Heart left ventricle (tissue), 16 donors: ENCODE data around the gene EIF4G1. TPM values are rescaled to one million over a fixed set of nuclear protein-coding genes. Genes with fewer than 3 reads are reported as not detected.
A peak's percentile ranks its signal among the peaks of the same experiment; 100 is the strongest.

Source experiments
- ATAC-seq, 4 donors: fragments of 200-7000 bp; cut with Tn5 transposase; one replicate each; pipeline ENCODE4 v1.9.1; 2020 to 2022; ENCODE audit warnings: moderate library complexity in 4 of 4, mild to moderate bottlenecking in 3 of 4, moderate number of reproducible peaks in 1 of 4
- DNase-seq, 5 donors: peaks; one replicate each; pipeline ENCODE4 v3.0.0-alpha.2; 2020
- H3K27ac ChIP-seq, 12 donors: fragments of 200-600 bp; sonication (generic) in 4 of 12; one replicate each; pipeline versions ENCODE4 v1.5.0 to v1.8.0; 2016 to 2022; ENCODE audit warnings: mild to moderate bottlenecking in 2 of 12
- H3K27me3 ChIP-seq, 9 donors: fragments of 200-600 bp; sonication (generic) in 2 of 9; one replicate each; pipeline versions ENCODE4 v1.5.1 to v1.8.0; 2016 to 2022; ENCODE audit warnings: mild to moderate bottlenecking in 3 of 9
- H3K36me3 ChIP-seq, 9 donors: fragments of 200-600 bp; sonication (generic) in 2 of 9; one replicate each; pipeline versions ENCODE4 v1.5.0 to v1.8.0; 2018 to 2022; ENCODE audit warnings: mild to moderate bottlenecking in 2 of 9
- H3K4me1 ChIP-seq, 12 donors: fragments of 200-600 bp; sonication (generic) in 4 of 12; one replicate each; pipeline versions ENCODE4 v1.5.0 to v1.8.0; 2016 to 2022; ENCODE audit warnings: mild to moderate bottlenecking in 3 of 12
- H3K4me3 ChIP-seq, 12 donors: fragments of 200-600 bp; sonication (generic) in 4 of 12; one replicate each; pipeline versions ENCODE4 v1.5.0 to v1.8.0; 2017 to 2022; ENCODE audit warnings: mild to moderate bottlenecking in 9 of 12, moderate library complexity in 4 of 12
- H3K9me3 ChIP-seq, 12 donors: fragments of 200-600 bp; sonication (generic) in 4 of 12; one replicate each; pipeline versions ENCODE4 v1.5.0 to v1.8.0; 2016 to 2022; ENCODE audit warnings: mild to moderate bottlenecking in 1 of 12
- POLR2A ChIP-seq, 2 donors: fragments of 450-650 bp; IDR thresholded peaks; one replicate each; pipeline ENCODE4 v1.6.1; 2017; ENCODE audit warnings: antibody characterized with exemption in 2 of 2, mild to moderate bottlenecking in 2 of 2, moderate library complexity in 2 of 2
- WGBS, 4 donors: extraction: QIAGEN DNeasy Blood & Tissue Kit in 2 of 4; methylation state at CpG; one replicate each; pipeline versions ENCODE4 v1.1.5 to v1.1.7; 2013 to 2018; 5-methylcytosine and 5-hydroxymethylcytosine counted together
- intact Hi-C, 10 donors: fragments of 100-400 bp; cut with DNase I; formaldehyde crosslinking; loops; one replicate each; pipeline versions ENCODE4 v1.11.1 to v1.14.2; 2022
- polyA plus RNA-seq, 2 donors: library from polyadenylated mRNA; stranded (reverse); fragments of 200-250 nt; gene quantifications; one replicate each; pipeline ENCODE4 v1.2.3, GENCODE V29; 2013
- total RNA-seq, 9 donors: library from RNA; depleted of rRNA in 2 of 9; stranded (reverse); fragments of >200 nt in 2 of 9; fragmentation: NEBNext Ultra II Directional in 3 of 9; extraction: Animal tissue kit (Norgen Biotek cat#: 25700) in 3 of 9; gene quantifications; one replicate each; pipeline versions ENCODE4 v1.1.0 to v1.2.4, GENCODE V29; 2016 to 2023
- TF ChIP-seq, protein P1 (sequence below), 12 donors: fragments of 200-600 bp; sonication (generic) in 4 of 12; IDR thresholded peaks; one replicate each; pipeline versions ENCODE4 v1.5.0 to v1.8.0; 2018 to 2022; ENCODE audit warnings: antibody characterized with exemption in 12 of 12, mild to moderate bottlenecking in 5 of 12
- donor health status: ischemic (EF 13 %, LVEDD 7.1; RV severe dilation, severe dysfunction).
- donor health status: healthy with polysubstance abuse.
- donor health status: DM: no; HTN: yes; CAD: no.
- donor health status: DM: no; HTN: no; CAD: no.
- donor health status: ischemic (EF 25% LVEDD 6.9; RV normal size, moderate dysfunction).
- donor health status: ischemic (EF 25% LVEDD 5.7; RV mildly dilated, moderate dysfunction).
- donor health status: healthy.
- donor health status: DM: yes; HTN: yes; CAD: no.
- donor health status: ischemic (EF 35%, LVEDD 5.7; RV mildly dilated, moderate dysfunction).
- donor health status: nonischemic (EF 11% LVEDD 7.7; RV severe dilation, severe dysfunction).
- donor health status: DM: yes; HTN: yes; CAD: no.
- donor health status: PGD.
- donor health status: ischemic (EF 29% LVEDD 5.4; RV normal size, mild dysfunction).
- donor health status: nonischemic (EF 23%, LVEDD 6.1; RV moderate dilation, normal function).

EIF4G1 gene
- total and polyA plus RNA-seq, 11 donors = 178 to 407 (median 229) TPM

DNA sequence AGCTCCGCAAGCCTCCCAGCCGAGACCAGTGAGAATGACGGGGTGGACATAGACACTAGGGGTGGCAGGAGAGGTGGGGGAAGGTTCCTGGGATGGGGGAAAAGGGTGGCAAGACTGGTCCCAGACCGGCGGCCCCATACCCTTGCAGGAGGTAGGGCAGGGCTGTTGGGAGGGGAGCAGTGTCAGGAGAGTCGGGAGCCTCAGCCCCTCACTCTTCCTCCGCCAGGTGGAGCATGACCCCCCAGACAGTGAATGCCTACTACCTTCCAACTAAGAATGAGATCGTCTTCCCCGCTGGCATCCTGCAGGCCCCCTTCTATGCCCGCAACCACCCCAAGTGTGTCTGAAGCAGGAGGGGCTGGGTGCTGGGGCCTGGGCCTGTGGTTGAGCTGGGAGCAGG lies 24.1 kb upstream of the EIF4G1 start:
- peaks cover 0 to 10% (median 3%) of the 10 kb centered on the region in 9 donors for H3K27me3 ChIP-seq
- 81 to 89% (median 86%) methylated on average over 10 of the region's 10 CpGs for WGBS, 4 donors
- no peaks in the 10 kb centered on the region for H3K36me3 ChIP-seq
- no peaks in the 10 kb centered on the region for H3K4me1 ChIP-seq
- DNase-seq (no peak), ATAC-seq (no peak)
- intact Hi-C loops = loop anchor here in 4 of 10 donors (5.0 to 10.0 kb wide), 4 partner anchors 116 to 396 kb away; partner anchors contain the start of gene AP2M1 (in 1 of the 4)
- no peak for TF ChIP-seq POLR2A (IDR thresholded peaks at IDR 0.05)
- TF ChIP-seq, protein P1, sequence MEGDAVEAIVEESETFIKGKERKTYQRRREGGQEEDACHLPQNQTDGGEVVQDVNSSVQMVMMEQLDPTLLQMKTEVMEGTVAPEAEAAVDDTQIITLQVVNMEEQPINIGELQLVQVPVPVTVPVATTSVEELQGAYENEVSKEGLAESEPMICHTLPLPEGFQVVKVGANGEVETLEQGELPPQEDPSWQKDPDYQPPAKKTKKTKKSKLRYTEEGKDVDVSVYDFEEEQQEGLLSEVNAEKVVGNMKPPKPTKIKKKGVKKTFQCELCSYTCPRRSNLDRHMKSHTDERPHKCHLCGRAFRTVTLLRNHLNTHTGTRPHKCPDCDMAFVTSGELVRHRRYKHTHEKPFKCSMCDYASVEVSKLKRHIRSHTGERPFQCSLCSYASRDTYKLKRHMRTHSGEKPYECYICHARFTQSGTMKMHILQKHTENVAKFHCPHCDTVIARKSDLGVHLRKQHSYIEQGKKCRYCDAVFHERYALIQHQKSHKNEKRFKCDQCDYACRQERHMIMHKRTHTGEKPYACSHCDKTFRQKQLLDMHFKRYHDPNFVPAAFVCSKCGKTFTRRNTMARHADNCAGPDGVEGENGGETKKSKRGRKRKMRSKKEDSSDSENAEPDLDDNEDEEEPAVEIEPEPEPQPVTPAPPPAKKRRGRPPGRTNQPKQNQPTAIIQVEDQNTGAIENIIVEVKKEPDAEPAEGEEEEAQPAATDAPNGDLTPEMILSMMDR (IDR thresholded peaks at IDR 0.05) = no peak
- H3K4me3 ChIP-seq = no peak overlapping the region
- H3K27ac ChIP-seq = no peak overlapping the region
- H3K9me3 ChIP-seq = no peaks in the 10 kb centered on the region

DNA sequence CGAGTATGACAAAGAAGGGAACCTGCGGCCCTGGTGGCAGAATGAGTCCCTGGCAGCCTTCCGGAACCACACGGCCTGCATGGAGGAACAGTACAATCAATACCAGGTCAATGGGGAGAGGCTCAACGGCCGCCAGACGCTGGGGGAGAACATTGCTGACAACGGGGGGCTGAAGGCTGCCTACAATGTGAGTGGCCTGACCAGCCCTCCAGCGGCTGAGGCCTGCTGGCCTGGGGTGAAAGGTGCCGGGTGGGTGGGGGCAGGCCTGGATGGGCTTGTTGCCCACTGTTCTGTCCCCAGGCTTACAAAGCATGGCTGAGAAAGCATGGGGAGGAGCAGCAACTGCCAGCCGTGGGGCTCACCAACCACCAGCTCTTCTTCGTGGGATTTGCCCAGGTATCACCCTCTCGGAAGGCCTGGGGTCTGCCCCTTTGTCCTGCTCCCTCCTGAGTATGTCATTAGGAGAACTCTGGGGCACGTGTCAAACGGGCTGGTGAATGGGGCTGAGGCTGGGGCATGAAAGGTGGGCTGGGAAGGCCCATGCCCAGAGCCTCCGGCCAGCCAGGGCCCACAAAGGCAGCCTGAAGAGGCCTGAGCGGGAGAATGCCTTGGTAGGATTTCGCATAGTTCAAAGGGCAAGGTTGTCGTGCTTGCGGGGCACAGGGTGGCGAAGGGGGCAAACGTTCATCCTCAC lies 23.2 kb upstream of the EIF4G1 start:
- Histone ChIP-seq H3K4me3 (no peak overlapping the region), H3K27ac (no peak overlapping the region), H3K4me1 (no peaks in the 10 kb centered on the region), H3K9me3 (no peaks in the 10 kb centered on the region), H3K27me3 (peaks cover 0 to 10% (median 3%) of the 10 kb centered on the region in 9 donors), H3K36me3 (no peaks in the 10 kb centered on the region)
- intact Hi-C loops = loop anchor here in 4 of 10 donors (5.0 to 10.0 kb wide), 4 partner anchors 116 to 396 kb away; partner anchors contain the start of gene AP2M1 (in 1 of the 4)
- DNase-seq = no peak
- 87 to 91% (median 87%) methylated on average over 22 of the region's 22 CpGs for WGBS, 4 donors
- no peak for TF ChIP-seq POLR2A (IDR thresholded peaks at IDR 0.05)
- TF ChIP-seq, protein P1 (IDR thresholded peaks at IDR 0.05) = no peak
- no peak for ATAC-seq

DNA sequence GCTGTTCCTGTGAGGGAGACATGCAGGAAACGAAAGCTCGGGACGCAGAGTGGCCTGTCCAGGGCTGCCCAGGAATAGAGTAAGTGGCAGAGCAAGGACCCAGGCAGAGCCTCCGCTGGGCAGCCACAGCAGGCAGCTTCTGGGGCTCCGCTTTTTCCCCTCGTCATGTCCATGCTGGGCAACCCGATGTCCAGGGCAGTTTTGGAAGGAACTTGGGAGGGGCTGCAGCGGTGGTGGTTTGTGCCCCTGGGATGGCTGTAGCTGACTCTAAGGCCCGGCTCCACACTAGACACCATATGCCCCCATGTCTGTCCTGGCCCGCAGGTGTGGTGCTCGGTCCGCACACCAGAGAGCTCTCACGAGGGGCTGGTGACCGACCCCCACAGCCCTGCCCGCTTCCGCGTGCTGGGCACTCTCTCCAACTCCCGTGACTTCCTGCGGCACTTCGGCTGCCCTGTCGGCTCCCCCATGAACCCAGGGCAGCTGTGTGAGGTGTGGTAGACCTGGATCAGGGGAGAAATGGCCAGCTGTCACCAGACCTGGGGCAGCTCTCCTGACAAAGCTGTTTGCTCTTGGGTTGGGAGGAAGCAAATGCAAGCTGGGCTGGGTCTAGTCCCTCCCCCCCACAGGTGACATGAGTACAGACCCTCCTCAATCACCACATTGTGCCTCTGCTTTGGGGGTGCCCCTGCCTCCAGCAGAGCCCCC lies 22.5 kb upstream of the EIF4G1 start:
- no peaks in the 10 kb centered on the region for H3K4me1 ChIP-seq
- peak in 1 of 4 donors; percentile 21 for ATAC-seq
- intact Hi-C loops = loop anchor here in 4 of 10 donors (5.0 to 10.0 kb wide), 4 partner anchors 117 to 397 kb away; partner anchors contain the start of gene AP2M1 (in 1 of the 4)
- no peaks in the 10 kb centered on the region for H3K9me3 ChIP-seq
- no peak overlapping the region for H3K4me3 ChIP-seq
- WGBS, 4 donors = 86 to 90% (median 90%) methylated on average over 21 of the region's 21 CpGs
- TF ChIP-seq, protein P1 (IDR thresholded peaks at IDR 0.05) = no peak
- no peak for TF ChIP-seq POLR2A (IDR thresholded peaks at IDR 0.05)
- no peak overlapping the region for H3K27ac ChIP-seq
- H3K27me3 ChIP-seq = peaks cover 0 to 10% (median 3%) of the 10 kb centered on the region in 9 donors
- no peaks in the 10 kb centered on the region for H3K36me3 ChIP-seq
- no peak for DNase-seq

DNA sequence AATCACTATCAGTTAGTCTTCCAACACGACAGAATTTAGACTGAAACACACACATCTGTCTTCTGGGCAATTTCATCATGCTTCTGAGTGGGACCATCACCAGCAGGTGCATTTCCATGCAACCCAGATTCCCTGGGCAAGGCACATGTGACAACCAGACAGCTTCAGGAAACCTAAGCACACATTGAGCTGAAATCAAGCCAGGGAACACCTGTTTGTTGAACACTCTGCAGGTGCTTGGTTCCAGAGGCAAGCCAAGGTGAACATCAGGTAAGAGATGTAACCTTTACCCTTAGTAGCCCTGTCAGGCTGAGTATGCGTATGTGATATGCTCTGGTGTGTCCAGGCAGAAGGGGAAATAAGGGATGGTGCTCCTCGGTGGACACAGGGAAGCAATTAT lies 18.6 kb upstream of the EIF4G1 start:
- Histone ChIP-seq H3K36me3 (peaks cover 0 to 9% (median 6%) of the 10 kb centered on the region in 9 donors), H3K27me3 (no peaks in the 10 kb centered on the region), H3K4me1 (peaks cover 0 to 19% (median 12%) of the 10 kb centered on the region in 12 donors), H3K27ac (no peak overlapping the region), H3K4me3 (no peak overlapping the region), H3K9me3 (no peaks in the 10 kb centered on the region)
- WGBS, 4 donors = 59 to 71% (median 61%) methylated on average over 3 of the region's 3 CpGs
- ATAC-seq = no peak
- TF ChIP-seq POLR2A (IDR thresholded peaks at IDR 0.05) = no peak
- TF ChIP-seq, protein P1 (IDR thresholded peaks at IDR 0.05) = no peak
- intact Hi-C loops = loop anchor here in 5 of 10 donors (5.0 to 10.0 kb wide), 8 partner anchors 48 to 408 kb away; partner anchors contain the start of genes AP2M1 (in 2 of the 5), ABCC5 (in 1 of the 5), ABCF3 (in 1 of the 5) and ALG3 (in 1 of the 5)
- DNase-seq = no peak
